Lower leg skin (tissue), 3 donors: ENCODE measurements around the gene ADCY2.

Experiments used
- CTCF ChIP-seq, 3 donors: fragments of 450-650 bp; IDR thresholded peaks; one replicate each; pipeline ENCODE4 v1.5.1; 2016; ENCODE audit warnings: antibody characterized with exemption in 3 of 3, mild to moderate bottlenecking in 3 of 3, moderate library complexity in 2 of 3
- POLR2A ChIP-seq, 2 donors: fragments of 450-650 bp; IDR thresholded peaks; one replicate each; pipeline ENCODE4 v1.6.1; 2016 to 2017; ENCODE audit warnings: antibody characterized with exemption in 2 of 2, mild to moderate bottlenecking in 1 of 2, moderate library complexity in 1 of 2

DNA sequence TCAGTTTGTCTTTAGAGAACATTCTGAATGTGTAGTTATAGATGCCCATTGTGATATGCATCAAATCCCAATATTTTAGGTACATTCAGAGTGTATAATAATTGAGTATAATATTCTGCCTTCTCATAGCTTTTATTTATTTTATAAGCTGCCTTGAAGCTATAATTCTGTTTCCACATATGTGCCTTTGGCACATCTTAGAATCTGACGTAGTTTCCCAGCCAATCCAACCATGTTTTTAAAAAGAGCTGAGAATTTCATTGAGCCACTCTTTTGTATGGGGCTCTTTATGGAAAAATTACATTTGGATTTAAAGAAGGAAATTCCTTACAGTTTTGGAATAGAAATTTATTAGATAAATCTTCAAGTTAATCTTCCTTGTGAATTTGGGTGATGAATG, 65.4 kb downstream of the ADCY2 start:
- TF ChIP-seq CTCF (IDR thresholded peaks at IDR 0.05) (no peak), POLR2A (IDR thresholded peaks at IDR 0.05) (no peak)
